ENCODE data around the gene COL10A1. TPM values are rescaled to one million over a fixed set of nuclear protein-coding genes. Genes with fewer than 3 reads are reported as not detected.

Gene COL10A1
- total RNA-seq, 1 donor from 2014 or later: not detected

DNA sequence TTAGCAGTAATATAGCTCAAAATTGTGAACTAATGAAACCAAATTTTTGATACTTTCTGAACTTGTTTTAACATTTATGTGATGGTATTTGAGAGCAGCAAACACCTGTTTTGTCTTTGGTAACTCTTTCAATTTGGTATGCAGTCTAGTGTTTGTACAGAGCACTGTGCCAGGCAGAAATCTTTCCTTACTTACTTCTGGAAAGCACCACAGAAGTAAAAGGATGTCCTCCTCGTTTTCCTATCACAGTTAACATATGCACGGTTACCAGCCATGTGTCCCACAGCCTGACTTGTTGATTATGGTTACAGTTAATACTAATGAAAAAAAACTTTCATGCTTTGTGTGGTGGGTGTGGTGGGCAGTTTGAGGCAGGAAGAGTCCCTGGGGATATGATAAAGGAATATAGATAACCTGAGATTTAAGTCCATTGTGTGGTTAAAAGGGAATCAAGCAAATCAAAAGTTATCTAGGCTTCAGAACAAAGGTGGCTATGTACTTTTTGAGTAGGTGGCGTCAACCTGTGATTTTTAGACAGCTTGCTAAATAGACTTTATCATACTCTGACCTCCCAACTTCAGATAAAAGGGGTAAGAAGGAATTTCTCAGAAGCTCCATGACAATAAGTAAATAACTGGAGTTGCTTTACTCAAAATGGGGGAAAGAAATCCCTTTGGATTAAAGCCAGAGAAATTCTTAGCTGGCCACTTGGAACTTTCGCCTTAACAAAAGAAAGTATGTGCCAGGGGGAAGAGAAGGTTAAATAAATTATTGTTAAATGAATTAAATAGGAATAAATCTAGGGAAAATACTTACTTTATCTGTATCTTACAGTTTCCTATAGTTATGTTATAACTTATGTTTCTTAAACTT lies 20.1 kb upstream of the COL10A1 start:
- no peak overlapping the region for H3K4me3 Mint-ChIP-seq (ENCODE audit: low read depth)
- DNase-seq (ENCODE audit: low spot score, unreplicated experiment): no peak
- H3K27ac Mint-ChIP-seq: peak overlapping the region; percentile 90
- peaks cover 9% of the 10 kb centered on the region for H3K36me3 Mint-ChIP-seq (ENCODE audit: insufficient read depth)
- H3K4me1 Mint-ChIP-seq (ENCODE audit: low read depth): peaks cover 22% of the 10 kb centered on the region
- H3K9me3 Mint-ChIP-seq (ENCODE audit: low read depth): peaks cover 6% of the 10 kb centered on the region
- TF ChIP-seq, protein P1, sequence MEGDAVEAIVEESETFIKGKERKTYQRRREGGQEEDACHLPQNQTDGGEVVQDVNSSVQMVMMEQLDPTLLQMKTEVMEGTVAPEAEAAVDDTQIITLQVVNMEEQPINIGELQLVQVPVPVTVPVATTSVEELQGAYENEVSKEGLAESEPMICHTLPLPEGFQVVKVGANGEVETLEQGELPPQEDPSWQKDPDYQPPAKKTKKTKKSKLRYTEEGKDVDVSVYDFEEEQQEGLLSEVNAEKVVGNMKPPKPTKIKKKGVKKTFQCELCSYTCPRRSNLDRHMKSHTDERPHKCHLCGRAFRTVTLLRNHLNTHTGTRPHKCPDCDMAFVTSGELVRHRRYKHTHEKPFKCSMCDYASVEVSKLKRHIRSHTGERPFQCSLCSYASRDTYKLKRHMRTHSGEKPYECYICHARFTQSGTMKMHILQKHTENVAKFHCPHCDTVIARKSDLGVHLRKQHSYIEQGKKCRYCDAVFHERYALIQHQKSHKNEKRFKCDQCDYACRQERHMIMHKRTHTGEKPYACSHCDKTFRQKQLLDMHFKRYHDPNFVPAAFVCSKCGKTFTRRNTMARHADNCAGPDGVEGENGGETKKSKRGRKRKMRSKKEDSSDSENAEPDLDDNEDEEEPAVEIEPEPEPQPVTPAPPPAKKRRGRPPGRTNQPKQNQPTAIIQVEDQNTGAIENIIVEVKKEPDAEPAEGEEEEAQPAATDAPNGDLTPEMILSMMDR (IDR thresholded peaks at IDR 0.05; ENCODE audit: unreplicated experiment): no peak
- H3K27me3 Mint-ChIP-seq: no peaks in the 10 kb centered on the region

DNA sequence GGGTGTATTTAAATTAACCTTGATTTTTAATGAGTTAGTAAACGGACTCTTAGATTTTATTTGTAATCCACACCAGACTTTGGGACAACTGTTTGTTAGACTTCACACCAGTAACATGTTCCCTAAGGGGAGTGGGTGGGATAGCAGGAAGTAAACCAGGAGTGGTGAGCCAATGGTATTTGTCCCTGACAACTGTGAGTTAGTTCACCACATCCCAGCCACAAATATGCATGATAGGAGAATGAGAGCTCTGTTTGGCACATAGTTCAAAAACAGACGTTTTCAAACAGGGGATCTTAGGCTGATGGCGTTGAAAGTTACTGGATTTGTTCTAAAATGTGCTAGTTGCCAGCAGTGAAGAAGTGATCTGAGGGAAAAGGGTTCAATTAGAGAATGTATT lies 18.7 kb upstream of the COL10A1 start:
- no peaks in the 10 kb centered on the region for H3K27me3 Mint-ChIP-seq
- TF ChIP-seq, protein P1 (IDR thresholded peaks at IDR 0.05; ENCODE audit: unreplicated experiment): no peak
- H3K9me3 Mint-ChIP-seq (ENCODE audit: low read depth): peaks cover 2% of the 10 kb centered on the region
- peaks cover 22% of the 10 kb centered on the region for H3K4me1 Mint-ChIP-seq (ENCODE audit: low read depth)
- H3K27ac Mint-ChIP-seq: no peak overlapping the region
- peaks cover 3% of the 10 kb centered on the region for H3K36me3 Mint-ChIP-seq (ENCODE audit: insufficient read depth)
- no peak overlapping the region for H3K4me3 Mint-ChIP-seq (ENCODE audit: low read depth)
- DNase-seq (ENCODE audit: low spot score, unreplicated experiment): no peak

DNA sequence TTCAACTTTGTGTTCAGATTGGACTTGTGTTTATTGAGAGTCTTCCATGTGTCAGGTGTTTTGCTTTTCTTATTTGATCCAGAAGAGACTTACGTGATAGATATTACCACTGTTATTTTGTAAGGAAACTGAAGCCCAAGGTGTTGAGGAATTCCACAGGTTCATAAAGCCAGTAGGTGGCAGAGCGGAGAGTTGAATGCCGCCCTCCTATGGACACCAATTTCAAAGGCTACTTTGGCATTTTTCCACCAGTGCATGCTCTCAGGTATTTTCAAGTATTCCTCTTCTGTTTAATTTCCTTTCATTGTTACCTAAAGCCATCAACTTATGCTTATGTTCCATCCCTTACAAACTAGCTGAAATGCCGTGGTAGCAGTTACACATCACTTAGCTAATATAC lies 14.0 kb upstream of the COL10A1 start:
- DNase-seq (ENCODE audit: low spot score, unreplicated experiment): no peak
- no peaks in the 10 kb centered on the region for H3K27me3 Mint-ChIP-seq
- peaks cover 14% of the 10 kb centered on the region for H3K4me1 Mint-ChIP-seq (ENCODE audit: low read depth)
- no peak overlapping the region for H3K27ac Mint-ChIP-seq
- TF ChIP-seq, protein P1 (IDR thresholded peaks at IDR 0.05; ENCODE audit: unreplicated experiment): peak; percentile 30
- peaks cover 6% of the 10 kb centered on the region for H3K36me3 Mint-ChIP-seq (ENCODE audit: insufficient read depth)
- H3K9me3 Mint-ChIP-seq (ENCODE audit: low read depth): no peaks in the 10 kb centered on the region
- H3K4me3 Mint-ChIP-seq (ENCODE audit: low read depth): no peak overlapping the region

DNA sequence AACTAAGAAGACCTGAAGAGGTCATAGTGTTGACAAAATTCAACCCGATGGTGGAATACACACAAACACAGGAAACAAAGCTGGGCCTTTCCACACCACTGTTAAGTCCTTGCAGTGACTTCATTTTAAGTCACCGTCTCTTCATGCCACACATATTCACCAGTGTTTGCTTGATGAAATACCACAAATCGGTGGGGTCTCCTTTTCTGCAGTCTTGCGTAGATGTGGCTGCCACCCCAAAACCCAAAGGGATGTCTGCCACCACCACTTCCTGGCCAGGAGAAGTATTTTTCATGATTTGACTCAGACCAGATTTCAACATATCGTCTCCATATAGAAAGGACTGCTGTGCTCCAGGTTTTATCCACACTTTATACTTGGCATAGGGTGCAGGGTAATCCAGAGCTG lies 11.0 kb upstream of the COL10A1 start:
- Mint-ChIP-seq H3K9me3 (ENCODE audit: low read depth) (no peaks in the 10 kb centered on the region), H3K36me3 (ENCODE audit: insufficient read depth) (peaks cover 9% of the 10 kb centered on the region), H3K4me1 (ENCODE audit: low read depth) (peaks cover 6% of the 10 kb centered on the region), H3K27ac (peak overlapping the region; percentile 87), H3K27me3 (no peaks in the 10 kb centered on the region), H3K4me3 (ENCODE audit: low read depth) (no peak overlapping the region)
- no peak for DNase-seq (ENCODE audit: low spot score, unreplicated experiment)
- TF ChIP-seq, protein P1 (IDR thresholded peaks at IDR 0.05; ENCODE audit: unreplicated experiment): no peak

DNA sequence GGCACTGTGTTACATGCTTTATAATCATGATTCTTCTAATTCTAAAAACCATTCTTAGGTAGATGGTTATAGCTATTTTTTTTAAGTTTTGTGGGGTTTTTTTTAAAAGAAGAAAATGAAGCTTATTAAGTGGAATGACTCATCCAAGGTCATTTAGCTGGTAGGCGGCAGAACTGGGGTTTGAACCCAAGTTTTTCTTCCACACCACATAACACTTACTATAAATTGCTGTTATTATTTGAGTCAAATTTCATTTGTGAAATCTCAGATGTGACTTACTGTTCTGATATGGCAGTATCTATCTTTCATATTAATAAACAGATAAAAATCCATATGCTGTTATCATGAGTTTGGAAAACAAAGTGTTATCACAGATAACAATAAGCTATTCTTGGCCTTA lies 10.4 kb upstream of the COL10A1 start:
- no peak overlapping the region for H3K27ac Mint-ChIP-seq
- H3K4me1 Mint-ChIP-seq (ENCODE audit: low read depth): peaks cover 4% of the 10 kb centered on the region
- TF ChIP-seq, protein P1 (IDR thresholded peaks at IDR 0.05; ENCODE audit: unreplicated experiment): no peak

More for the DNA sequence above, 10.4 kb upstream of the COL10A1 start:
- Mint-ChIP-seq H3K27me3 (no peaks in the 10 kb centered on the region), H3K4me3 (ENCODE audit: low read depth) (no peak overlapping the region), H3K9me3 (ENCODE audit: low read depth) (peaks cover 2% of the 10 kb centered on the region), H3K36me3 (ENCODE audit: insufficient read depth) (peaks cover 10% of the 10 kb centered on the region)
- no peak for DNase-seq (ENCODE audit: low spot score, unreplicated experiment)

All from progenitor cell of endocrine pancreas (in vitro differentiated cells).